GM12872 (cell line): ENCODE measurements around the gene CLEC17A.
A peak's percentile ranks its signal among the peaks of the same experiment; 100 is the strongest.

Experiments used
- CTCF ChIP-seq: IDR thresholded peaks from 3 replicates; pipeline ENCODE4 v1.5.1; 2011; ENCODE audit warnings: low read depth, mild to moderate bottlenecking, low read length, moderate library complexity; ENCODE audit not compliant: insufficient read depth

CLEC17A gene

GRCh38 chr19:14544977-14545715 lies 37.7 kb upstream of the CLEC17A start:
- no peak for TF ChIP-seq CTCF

DNA sequence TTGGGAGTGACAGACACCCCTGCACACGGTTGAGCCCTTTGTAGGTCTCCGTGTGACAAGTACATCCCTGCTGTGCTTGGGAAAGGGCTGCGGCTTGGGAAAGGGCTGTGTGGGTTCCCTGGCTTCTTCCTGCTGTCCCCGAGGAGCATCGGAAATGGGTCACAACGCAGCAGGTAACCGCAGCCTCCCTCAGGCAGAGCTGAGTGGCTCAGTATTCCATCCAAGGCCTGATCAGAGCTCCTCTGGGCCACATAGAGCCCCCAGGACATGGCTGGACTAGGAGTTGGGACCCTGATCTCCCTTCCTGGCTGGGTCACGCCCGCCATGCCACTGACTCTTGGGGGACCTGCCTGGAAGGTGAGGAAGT lies 37.2 kb upstream of the CLEC17A start:
- no peak for TF ChIP-seq CTCF

GRCh38 chr19:14550201-14550754 lies 32.6 kb upstream of the CLEC17A start:
- TF ChIP-seq CTCF: no peak

DNA sequence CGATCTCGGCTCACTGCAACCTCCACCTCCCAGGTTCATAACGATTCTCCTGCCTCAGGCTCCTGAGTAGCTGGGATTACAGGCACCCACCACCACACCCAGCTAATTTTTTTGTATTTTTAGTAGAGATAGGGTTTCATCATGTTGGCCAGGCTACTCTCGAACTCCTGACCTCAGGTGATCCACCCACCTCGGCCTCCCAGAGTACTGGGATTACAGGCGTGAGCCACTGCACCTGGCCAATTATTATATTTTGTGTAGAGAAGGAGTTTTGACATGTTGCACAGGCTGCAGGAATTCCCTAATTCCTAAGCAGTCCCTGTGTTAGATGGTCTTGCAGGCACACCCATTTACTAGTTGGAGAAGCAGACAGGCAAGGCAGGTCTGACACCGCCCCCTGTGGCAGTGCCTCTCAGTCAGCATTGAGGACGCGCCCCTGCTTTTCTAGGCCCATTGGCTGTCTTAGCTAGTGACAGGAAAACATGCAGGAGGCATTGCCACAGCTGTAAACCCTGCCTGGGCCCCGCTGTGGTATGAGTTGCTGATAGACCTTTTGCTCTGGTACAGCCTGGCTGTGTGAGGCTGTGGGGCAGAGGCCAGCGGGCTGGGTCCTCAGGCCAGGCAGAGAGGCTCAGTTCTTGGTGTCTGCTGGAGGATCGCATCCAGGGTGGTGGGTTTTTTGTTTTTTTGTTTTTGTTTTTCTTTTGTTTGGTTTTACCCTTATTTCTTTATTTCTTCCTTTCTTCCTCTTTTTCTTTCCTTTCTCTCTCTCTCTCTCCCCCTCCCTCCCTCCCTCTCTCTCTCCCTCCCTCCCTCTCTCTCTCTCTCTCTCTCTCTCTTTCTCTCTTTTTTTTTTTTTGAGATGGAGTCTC lies 31.5 kb upstream of the CLEC17A start:
- peak; percentile 43 for TF ChIP-seq CTCF

DNA sequence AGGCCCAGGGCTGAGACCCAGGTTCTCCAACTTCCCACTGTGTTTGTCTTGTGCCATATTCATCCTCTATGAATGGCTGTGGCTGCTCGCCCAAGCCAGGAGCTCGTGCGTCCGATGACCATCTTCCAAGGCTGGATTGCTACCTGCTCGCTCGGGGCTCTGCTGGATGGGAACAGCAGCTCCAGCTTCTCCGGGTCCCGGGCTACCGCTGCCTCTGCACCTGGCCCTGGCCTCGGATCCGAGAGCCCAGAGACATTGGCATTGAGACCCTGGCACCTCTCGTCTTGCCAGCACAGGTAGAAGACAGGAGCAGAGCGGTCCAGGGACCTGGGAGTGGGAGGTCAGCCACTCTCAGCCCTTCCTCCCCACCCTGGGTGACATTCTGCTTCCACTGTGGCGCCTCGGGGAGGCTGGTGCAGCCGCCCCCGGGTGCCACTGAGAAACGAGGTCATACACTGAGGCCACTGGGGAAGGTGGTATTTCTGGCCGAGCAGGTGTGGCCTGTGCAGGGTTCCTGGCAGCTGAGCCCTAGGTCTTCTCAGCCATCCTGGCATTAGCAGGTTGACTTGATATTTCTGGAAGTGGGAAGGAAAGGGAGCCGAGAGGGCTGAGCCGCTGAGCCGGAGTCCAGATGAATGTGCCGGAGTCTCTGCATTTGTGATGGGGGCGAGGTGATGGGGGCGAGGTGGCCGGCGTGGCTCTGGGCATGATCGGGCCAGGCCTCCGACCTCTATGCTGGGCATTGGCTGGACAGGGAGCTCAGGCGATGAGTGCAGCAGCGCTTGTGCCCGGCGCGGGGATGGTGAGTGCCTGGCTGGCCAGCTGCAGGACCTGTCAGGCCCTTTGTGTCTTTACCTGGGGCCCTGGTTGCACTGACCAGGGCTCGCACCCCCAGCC lies 29.6 kb upstream of the CLEC17A start:
- TF ChIP-seq CTCF: no peak

GRCh38 chr19:14553939-14554243 lies 29.0 kb upstream of the CLEC17A start:
- no peak for TF ChIP-seq CTCF
